ENCODE measurements around the gene UNC119. TPM values are rescaled to one million over a fixed set of nuclear protein-coding genes. Genes with fewer than 3 reads are reported as not detected.

UNC119 gene
- total RNA-seq, 1 experiment from 2014 or later: 13.0 TPM

DNA sequence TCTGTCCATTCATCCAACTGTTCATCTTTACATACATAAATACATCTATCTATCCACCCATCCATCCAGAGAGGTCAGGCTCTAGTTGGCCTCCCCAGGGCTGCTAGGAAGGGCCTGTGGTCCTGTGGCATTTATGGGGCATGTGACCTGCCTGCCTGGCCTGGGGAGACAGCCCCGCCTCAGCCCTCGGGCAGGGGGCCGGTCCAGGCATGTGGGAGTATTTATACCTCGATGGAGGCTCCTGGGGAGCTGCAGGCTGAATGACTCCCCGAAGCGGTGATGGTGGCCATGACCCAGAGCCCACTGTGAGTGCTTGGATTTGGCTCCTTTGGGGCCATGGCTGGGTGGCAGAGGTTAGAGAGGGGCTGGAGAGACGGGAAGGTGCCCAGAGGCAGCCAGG is 38.9 kb downstream of the UNC119 start:
- peaks cover 92% of the 10 kb centered on the region for H3K27me3 Mint-ChIP-seq (ENCODE audit: unreplicated experiment)
- TF ChIP-seq, protein P1, sequence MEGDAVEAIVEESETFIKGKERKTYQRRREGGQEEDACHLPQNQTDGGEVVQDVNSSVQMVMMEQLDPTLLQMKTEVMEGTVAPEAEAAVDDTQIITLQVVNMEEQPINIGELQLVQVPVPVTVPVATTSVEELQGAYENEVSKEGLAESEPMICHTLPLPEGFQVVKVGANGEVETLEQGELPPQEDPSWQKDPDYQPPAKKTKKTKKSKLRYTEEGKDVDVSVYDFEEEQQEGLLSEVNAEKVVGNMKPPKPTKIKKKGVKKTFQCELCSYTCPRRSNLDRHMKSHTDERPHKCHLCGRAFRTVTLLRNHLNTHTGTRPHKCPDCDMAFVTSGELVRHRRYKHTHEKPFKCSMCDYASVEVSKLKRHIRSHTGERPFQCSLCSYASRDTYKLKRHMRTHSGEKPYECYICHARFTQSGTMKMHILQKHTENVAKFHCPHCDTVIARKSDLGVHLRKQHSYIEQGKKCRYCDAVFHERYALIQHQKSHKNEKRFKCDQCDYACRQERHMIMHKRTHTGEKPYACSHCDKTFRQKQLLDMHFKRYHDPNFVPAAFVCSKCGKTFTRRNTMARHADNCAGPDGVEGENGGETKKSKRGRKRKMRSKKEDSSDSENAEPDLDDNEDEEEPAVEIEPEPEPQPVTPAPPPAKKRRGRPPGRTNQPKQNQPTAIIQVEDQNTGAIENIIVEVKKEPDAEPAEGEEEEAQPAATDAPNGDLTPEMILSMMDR (IDR thresholded peaks at IDR 0.05; ENCODE audit: unreplicated experiment): no peak
- peaks cover 2% of the 10 kb centered on the region for H3K4me1 Mint-ChIP-seq (ENCODE audit: low read depth, unreplicated experiment)
- intact Hi-C loops (cut with micrococcal nuclease; ENCODE audit: unreplicated experiment): no loop called here
- no peaks in the 10 kb centered on the region for H3K36me3 Mint-ChIP-seq (ENCODE audit: insufficient read depth, unreplicated experiment)
- H3K4me3 Mint-ChIP-seq (ENCODE audit: low read depth, unreplicated experiment): no peak overlapping the region
- BruUV-seq (replicated peaks): no TSS peak
- H3K27ac Mint-ChIP-seq (ENCODE audit: unreplicated experiment): no peak overlapping the region
- CTCF ChIA-PET: no interaction called here
- no peaks in the 10 kb centered on the region for H3K9me3 Mint-ChIP-seq (ENCODE audit: low read depth, unreplicated experiment)
- DNase-seq: no peak

DNA sequence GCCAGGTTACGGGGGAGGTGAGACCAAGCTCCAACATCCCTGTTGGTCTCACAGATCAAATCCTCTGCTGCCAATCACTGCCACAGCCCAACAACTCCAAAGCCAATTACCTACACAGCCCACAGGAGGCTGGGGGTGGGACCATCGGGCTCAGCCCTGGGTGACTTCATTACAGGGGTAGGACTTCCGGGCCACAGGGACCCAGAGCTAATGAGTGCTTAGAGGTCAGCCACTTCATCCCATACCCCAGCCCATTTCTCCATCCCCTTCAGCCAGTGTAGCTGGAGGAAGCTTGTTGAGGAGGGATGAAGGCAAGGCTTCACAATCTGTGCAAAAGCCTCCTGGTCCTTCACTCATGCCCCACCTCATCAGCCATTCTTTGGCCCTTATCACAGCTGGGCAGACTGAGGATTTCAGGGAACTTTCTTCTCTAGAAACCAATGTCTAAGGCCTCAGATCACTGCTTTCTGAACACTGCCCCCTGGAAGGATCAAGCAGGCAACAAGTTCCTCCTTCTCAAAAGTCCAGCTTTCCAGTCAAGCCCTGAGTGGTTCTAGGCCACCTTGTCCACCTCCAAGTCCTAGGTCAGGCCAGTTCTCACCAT is 40.5 kb downstream of the UNC119 start:
- Mint-ChIP-seq H3K36me3 (ENCODE audit: insufficient read depth, unreplicated experiment) (no peaks in the 10 kb centered on the region), H3K4me1 (ENCODE audit: low read depth, unreplicated experiment) (peaks cover 6% of the 10 kb centered on the region), H3K27ac (ENCODE audit: unreplicated experiment) (no peak overlapping the region), H3K9me3 (ENCODE audit: low read depth, unreplicated experiment) (no peaks in the 10 kb centered on the region), H3K4me3 (ENCODE audit: low read depth, unreplicated experiment) (no peak overlapping the region), H3K27me3 (ENCODE audit: unreplicated experiment) (peaks cover 98% of the 10 kb centered on the region)
- CTCF ChIA-PET: no interaction called here
- intact Hi-C loops (cut with micrococcal nuclease; ENCODE audit: unreplicated experiment): no loop called here
- DNase-seq: no peak
- TF ChIP-seq, protein P1 (IDR thresholded peaks at IDR 0.05; ENCODE audit: unreplicated experiment): no peak
- BruUV-seq (replicated peaks): no TSS peak

- intact Hi-C loops (cut with micrococcal nuclease; ENCODE audit: unreplicated experiment): no loop called here
- Mint-ChIP-seq H3K4me3 (ENCODE audit: low read depth, unreplicated experiment) (no peak overlapping the region), H3K27me3 (ENCODE audit: unreplicated experiment) (peaks cover 100% of the 10 kb centered on the region), H3K9me3 (ENCODE audit: low read depth, unreplicated experiment) (no peaks in the 10 kb centered on the region), H3K36me3 (ENCODE audit: insufficient read depth, unreplicated experiment) (no peaks in the 10 kb centered on the region), H3K4me1 (ENCODE audit: low read depth, unreplicated experiment) (peaks cover 6% of the 10 kb centered on the region), H3K27ac (ENCODE audit: unreplicated experiment) (no peak overlapping the region)
- TF ChIP-seq, protein P1 (IDR thresholded peaks at IDR 0.05; ENCODE audit: unreplicated experiment): no peak
- DNase-seq: no peak
- BruUV-seq (replicated peaks): no TSS peak
- CTCF ChIA-PET: no interaction called here
Measured at GRCh38 chr17:28509789-28510188, 42.6 kb downstream of the UNC119 start.

- H3K36me3 Mint-ChIP-seq (ENCODE audit: insufficient read depth, unreplicated experiment): no peaks in the 10 kb centered on the region
- no peak for DNase-seq
- H3K4me3 Mint-ChIP-seq (ENCODE audit: low read depth, unreplicated experiment): no peak overlapping the region
- intact Hi-C loops (cut with micrococcal nuclease; ENCODE audit: unreplicated experiment): no loop called here
- peaks cover 6% of the 10 kb centered on the region for H3K4me1 Mint-ChIP-seq (ENCODE audit: low read depth, unreplicated experiment)
- H3K9me3 Mint-ChIP-seq (ENCODE audit: low read depth, unreplicated experiment): no peaks in the 10 kb centered on the region
- BruUV-seq (replicated peaks): no TSS peak
- H3K27ac Mint-ChIP-seq (ENCODE audit: unreplicated experiment): no peak overlapping the region
- TF ChIP-seq, protein P1 (IDR thresholded peaks at IDR 0.05; ENCODE audit: unreplicated experiment): no peak
- peaks cover 98% of the 10 kb centered on the region for H3K27me3 Mint-ChIP-seq (ENCODE audit: unreplicated experiment)
- CTCF ChIA-PET: interaction anchor here (0.7 kb wide), 1 partner anchor 1102 kb away, joined by 5 read pairs; no protein-coding TSS in a partner anchor
Measured at GRCh38 chr17:28508211-28508724, 44.2 kb downstream of the UNC119 start.

Data from Calu3 (cell line).